OCI-LY3 (cell line): ENCODE data around the gene PRICKLE1.

Experiments
- H2AFZ ChIP-seq: fragments of 200-600, 300-600 bp; shearing (Covaris generic); 2 replicates; pipeline ENCODE4 v1.6.0; 2014; ENCODE audit warnings: antibody characterized with exemption, low read depth, low read length
- H3K27ac ChIP-seq: fragments of 200-600, 300-600 bp; sonication (generic); 2 replicates; pipeline ENCODE4 v1.5.1; 2014; ENCODE audit warnings: mild to moderate bottlenecking, low read length, moderate library complexity, mixed read lengths
- H3K27me3 ChIP-seq: fragments of 200-600, 300-600 bp; sonication (generic); 2 replicates; pipeline ENCODE4 v1.6.1; 2014; ENCODE audit warnings: low read depth, low read length, mixed read lengths
- H3K36me3 ChIP-seq: fragments of 200-600, 300-600 bp; sonication (generic); replicated peaks from 2 replicates; pipeline ENCODE3; 2014; ENCODE audit warnings: low read depth, low read length, mixed read lengths
- H3K4me1 ChIP-seq: fragments of 300-600, 200-600 bp; sonication (generic); 2 replicates; pipeline ENCODE4 v1.6.1; 2014; ENCODE audit warnings: low read length, mixed read lengths
- H3K4me2 ChIP-seq: fragments of 200-600, 300-600 bp; sonication (generic); 2 replicates; pipeline ENCODE4 v1.6.1; 2014; ENCODE audit warnings: low read length, mixed read lengths
- H3K4me3 ChIP-seq: fragments of 300-600, 200-600 bp; sonication (generic); 2 replicates; pipeline ENCODE4 v1.5.1; 2014; ENCODE audit warnings: antibody characterized with exemption, mild to moderate bottlenecking, low read length, moderate library complexity
- H3K79me2 ChIP-seq: fragments of 300-600, 200-600 bp; shearing (Covaris generic); 2 replicates; pipeline ENCODE4 v1.6.1; 2014; ENCODE audit warnings: mild to moderate bottlenecking, low read length, mixed read lengths
- H3K9ac ChIP-seq: fragments of 300-600, 200-600 bp; shearing (Covaris generic); 2 replicates; pipeline ENCODE4 v1.6.0; 2014; ENCODE audit warnings: mild to moderate bottlenecking, low read length, moderate library complexity
- H3K9me3 ChIP-seq: fragments of 200-600, 300-600 bp; shearing (Covaris generic); 2 replicates; pipeline ENCODE4 v1.6.1; 2014; ENCODE audit warnings: low read length, mixed read lengths; ENCODE audit not compliant: insufficient read depth
- H4K20me1 ChIP-seq: fragments of 200-600, 300-600 bp; sonication (generic); 2 replicates; pipeline ENCODE4 v1.6.1; 2016; ENCODE audit warnings: low read length, mixed read lengths; ENCODE audit not compliant: insufficient read depth
- EZH2phosphoT487 ChIP-seq: fragments of 200-600 bp; shearing (Covaris generic); IDR thresholded peaks from 2 replicates; pipeline ENCODE4 v1.6.1; 2018; ENCODE audit warnings: antibody characterized with exemption, mixed run types, low read depth
- TF ChIP-seq, protein P1 (sequence below): fragments of 200-600, 300-600 bp; sonication (generic); IDR thresholded peaks from 2 replicates; pipeline ENCODE4 v1.5.1; 2014; ENCODE audit warnings: antibody characterized with exemption, low read length, low read depth

PRICKLE1 gene

DNA sequence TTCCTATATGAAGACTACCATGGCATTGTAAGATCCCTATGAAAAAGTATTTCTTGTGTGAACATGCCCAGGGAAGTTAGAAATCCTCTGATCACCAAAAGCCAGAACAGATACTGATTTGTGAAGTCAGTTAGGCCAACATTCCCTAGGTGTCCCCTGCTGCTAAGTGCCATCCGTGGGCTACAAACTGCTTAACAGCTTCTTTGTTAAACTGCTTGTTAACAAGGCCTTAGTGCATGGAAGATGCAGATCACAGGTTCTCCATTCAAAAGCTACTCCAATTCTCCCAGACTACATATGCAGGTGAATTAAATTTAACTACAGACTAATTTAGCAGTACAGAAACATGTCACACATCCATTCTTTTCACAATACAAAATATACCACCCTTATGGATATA lies 108.2 kb downstream of the PRICKLE1 start:
- Histone ChIP-seq H3K36me3 (no peaks in the 10 kb centered on the region), H3K9ac (no peak overlapping the region), H4K20me1 (no peaks in the 10 kb centered on the region), H2AFZ (no peak overlapping the region), H3K79me2 (no peaks in the 10 kb centered on the region), H3K27me3 (peaks cover 36% of the 10 kb centered on the region), H3K27ac (no peak overlapping the region), H3K4me2 (no peak overlapping the region), H3K4me1 (peaks cover 17% of the 10 kb centered on the region), H3K4me3 (no peak overlapping the region), H3K9me3 (no peaks in the 10 kb centered on the region)
- TF ChIP-seq, protein P1, sequence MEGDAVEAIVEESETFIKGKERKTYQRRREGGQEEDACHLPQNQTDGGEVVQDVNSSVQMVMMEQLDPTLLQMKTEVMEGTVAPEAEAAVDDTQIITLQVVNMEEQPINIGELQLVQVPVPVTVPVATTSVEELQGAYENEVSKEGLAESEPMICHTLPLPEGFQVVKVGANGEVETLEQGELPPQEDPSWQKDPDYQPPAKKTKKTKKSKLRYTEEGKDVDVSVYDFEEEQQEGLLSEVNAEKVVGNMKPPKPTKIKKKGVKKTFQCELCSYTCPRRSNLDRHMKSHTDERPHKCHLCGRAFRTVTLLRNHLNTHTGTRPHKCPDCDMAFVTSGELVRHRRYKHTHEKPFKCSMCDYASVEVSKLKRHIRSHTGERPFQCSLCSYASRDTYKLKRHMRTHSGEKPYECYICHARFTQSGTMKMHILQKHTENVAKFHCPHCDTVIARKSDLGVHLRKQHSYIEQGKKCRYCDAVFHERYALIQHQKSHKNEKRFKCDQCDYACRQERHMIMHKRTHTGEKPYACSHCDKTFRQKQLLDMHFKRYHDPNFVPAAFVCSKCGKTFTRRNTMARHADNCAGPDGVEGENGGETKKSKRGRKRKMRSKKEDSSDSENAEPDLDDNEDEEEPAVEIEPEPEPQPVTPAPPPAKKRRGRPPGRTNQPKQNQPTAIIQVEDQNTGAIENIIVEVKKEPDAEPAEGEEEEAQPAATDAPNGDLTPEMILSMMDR = no peak
- TF ChIP-seq EZH2phosphoT487 = no peak

DNA sequence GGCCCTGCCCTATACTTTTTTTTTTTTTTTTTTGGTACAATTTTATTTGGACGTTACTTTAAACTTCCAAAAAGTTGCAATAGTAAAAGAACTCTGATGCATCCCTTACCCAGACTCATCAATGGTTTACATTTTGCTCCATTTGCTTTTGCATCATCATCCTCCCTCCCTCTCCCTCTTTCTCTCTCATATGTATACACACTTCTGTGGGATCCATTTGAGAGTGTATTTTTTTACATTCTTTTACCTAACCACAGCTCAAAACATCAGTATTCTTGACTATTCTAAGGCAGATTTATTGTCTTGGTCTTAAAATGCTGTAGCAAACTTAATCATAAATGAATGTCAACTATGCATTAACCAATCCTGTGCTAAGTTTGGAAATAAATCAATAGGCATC lies 111.6 kb downstream of the PRICKLE1 start:
- Histone ChIP-seq H3K9ac (no peak overlapping the region), H2AFZ (no peak overlapping the region), H3K4me3 (no peak overlapping the region), H3K4me2 (no peak overlapping the region), H3K9me3 (no peaks in the 10 kb centered on the region), H4K20me1 (no peaks in the 10 kb centered on the region), H3K36me3 (no peaks in the 10 kb centered on the region), H3K27ac (no peak overlapping the region), H3K79me2 (no peaks in the 10 kb centered on the region), H3K4me1 (peaks cover 15% of the 10 kb centered on the region), H3K27me3 (0 out of 2 replicates have a peak, but pooled peaks cover 12% of the 10 kb centered on the region)
- TF ChIP-seq EZH2phosphoT487 = no peak
- TF ChIP-seq, protein P1 = no peak

DNA sequence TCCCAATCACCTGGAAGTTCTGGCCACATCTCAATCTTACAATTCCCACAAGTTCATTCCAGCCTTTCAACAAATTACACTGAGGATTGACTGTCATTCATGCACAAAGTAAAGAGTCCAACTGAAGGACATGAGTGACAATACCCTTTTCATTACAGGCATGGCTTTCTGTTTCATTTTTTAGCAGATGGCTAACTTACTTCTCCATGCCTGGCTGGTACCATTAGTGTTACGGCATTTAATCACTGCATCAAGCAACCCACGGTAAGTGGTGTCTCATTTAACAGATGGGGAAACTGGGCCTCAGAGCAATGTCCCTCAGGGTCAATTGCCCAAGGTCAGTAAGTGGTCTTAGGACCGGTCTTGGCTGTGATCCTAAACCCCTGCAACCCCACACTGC lies 114.4 kb downstream of the PRICKLE1 start:
- H3K36me3 ChIP-seq = no peaks in the 10 kb centered on the region
- H3K27me3 ChIP-seq = 0 out of 2 replicates have a peak, but pooled peaks cover 12% of the 10 kb centered on the region
- H3K4me2 ChIP-seq = no peak overlapping the region
- peaks cover 32% of the 10 kb centered on the region for H3K4me1 ChIP-seq
- no peak overlapping the region for H2AFZ ChIP-seq
- H3K9me3 ChIP-seq = no peaks in the 10 kb centered on the region
- H3K9ac ChIP-seq = no peak overlapping the region
- no peaks in the 10 kb centered on the region for H4K20me1 ChIP-seq
- TF ChIP-seq, protein P1 = no peak
- no peak for TF ChIP-seq EZH2phosphoT487
- H3K4me3 ChIP-seq = no peak overlapping the region
- H3K79me2 ChIP-seq = no peaks in the 10 kb centered on the region
- H3K27ac ChIP-seq = no peak overlapping the region

DNA sequence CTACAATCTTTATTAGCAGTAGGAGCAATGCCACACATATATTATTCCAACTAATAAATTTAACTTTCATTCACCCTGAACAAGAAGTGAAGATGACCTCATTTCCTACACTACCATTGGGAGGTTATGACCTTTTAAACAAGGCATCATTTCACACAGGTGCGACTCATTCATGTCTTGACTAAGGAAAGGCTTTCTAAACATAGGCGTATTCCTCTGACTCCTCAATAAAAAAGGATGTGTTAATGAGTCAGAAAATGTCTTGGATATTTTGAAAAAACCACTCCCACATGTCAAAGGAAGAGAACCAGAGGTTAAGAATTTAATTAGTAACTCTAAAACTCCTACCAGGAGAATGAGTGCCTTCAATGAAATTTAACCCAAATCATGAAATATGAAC lies 115.2 kb downstream of the PRICKLE1 start:
- peaks cover 36% of the 10 kb centered on the region for H3K4me1 ChIP-seq
- no peaks in the 10 kb centered on the region for H3K36me3 ChIP-seq
- no peaks in the 10 kb centered on the region for H3K79me2 ChIP-seq
- no peak overlapping the region for H2AFZ ChIP-seq
- 0 out of 2 replicates have a peak, but pooled peaks cover 12% of the 10 kb centered on the region for H3K27me3 ChIP-seq
- H4K20me1 ChIP-seq = no peaks in the 10 kb centered on the region
- no peak overlapping the region for H3K27ac ChIP-seq
- H3K9me3 ChIP-seq = no peaks in the 10 kb centered on the region
- TF ChIP-seq, protein P1 = no peak
- TF ChIP-seq EZH2phosphoT487 = no peak
- no peak overlapping the region for H3K9ac ChIP-seq
- no peak overlapping the region for H3K4me3 ChIP-seq
- no peak overlapping the region for H3K4me2 ChIP-seq
